HepG2 (cell line): ENCODE results near the gene MDH1B. TPM values are rescaled to one million over a fixed set of nuclear protein-coding genes. Genes with fewer than 3 reads are reported as not detected.
A peak's percentile ranks its signal among the peaks of the same experiment; 100 is the strongest.

ENCODE experiments used
- BATF2 ChIP-seq: sonication (generic); formaldehyde crosslinking; IDR thresholded peaks from 2 replicates; pipeline ENCODE4 v1.8.0; 2022; ENCODE audit warnings: mild to moderate bottlenecking, missing genetic modification reagents, moderate library complexity
- HINFP ChIP-seq: sonication (generic); formaldehyde crosslinking; IDR thresholded peaks from 2 replicates; pipeline ENCODE4 v1.4.0; 2020; ENCODE audit warnings: low read depth, mild to moderate bottlenecking, missing genetic modification reagents
- IKZF4 ChIP-seq: sonication (generic); formaldehyde crosslinking; IDR thresholded peaks from 2 replicates; pipeline ENCODE4 v1.5.1; 2020; ENCODE audit warnings: borderline replicate concordance, mild to moderate bottlenecking, low read depth, missing genetic modification reagents; ENCODE audit errors: not compliant biosample characterization
- KLF9 ChIP-seq: IDR thresholded peaks from 2 replicates; pipeline ENCODE4 v1.6.1; 2016; ENCODE audit warnings: low read depth
- NR2F1 ChIP-seq, 2 experiments: fragments of 450-650 bp in 1 of 2; formaldehyde crosslinking in 1 of 2; IDR thresholded peaks; 2 replicates each; pipeline versions ENCODE4 v1.5.0 to v1.6.1; 2016 to 2020; ENCODE audit warnings: mild to moderate bottlenecking in 1 of 2, missing compliant biosample characterization in 1 of 2, missing genetic modification reagents in 1 of 2, moderate library complexity in 1 of 2
- PCBP2 ChIP-seq: fragments of 200-400 bp; formaldehyde crosslinking; optimal IDR thresholded peaks from 2 replicates; pipeline ENCODE3; 2018; ENCODE audit warnings: low read length, low read depth; ENCODE audit not compliant: poor library complexity, severe bottlenecking
- RARG ChIP-seq: sonication (generic); formaldehyde crosslinking; IDR thresholded peaks from 2 replicates; pipeline ENCODE4 v1.4.0; 2020; ENCODE audit warnings: low read depth, mild to moderate bottlenecking, missing genetic modification reagents
- RBAK ChIP-seq: sonication (generic); formaldehyde crosslinking; IDR thresholded peaks from 2 replicates; pipeline ENCODE4 v1.5.1; 2020; ENCODE audit warnings: mild to moderate bottlenecking, missing genetic modification reagents
- ZFP62 ChIP-seq: sonication (generic); formaldehyde crosslinking; IDR thresholded peaks from 2 replicates; pipeline ENCODE4 v1.4.0; 2020; ENCODE audit warnings: missing genetic modification reagents
- ZNF670 ChIP-seq: sonication (generic); formaldehyde crosslinking; IDR thresholded peaks from 2 replicates; pipeline ENCODE4 v1.8.0; 2022; ENCODE audit warnings: mild to moderate bottlenecking, missing genetic modification reagents, borderline replicate concordance
- ZNF816 ChIP-seq: sonication (generic); formaldehyde crosslinking; IDR thresholded peaks from 2 replicates; pipeline ENCODE4 v1.8.0; 2022; ENCODE audit warnings: missing genetic modification reagents, mild to moderate bottlenecking, borderline replicate concordance
- polyA plus RNA-seq, 8 experiments: library from polyadenylated mRNA; depleted of rRNA in 3 of 8; stranded (reverse) in 7 of 8; unstranded in 1 of 8; fragments of >200 nt; fragmentation: Illumina TruSeq in 4 of 8; extraction: Trizol in 4 of 8; gene quantifications; 2 replicates each; pipeline versions ENCODE4 v1.2.1 to v1.2.3, GENCODE V29; 2011 to 2016; ENCODE audit warnings: low read depth in 4 of 8, missing spikeins in 1 of 8, mixed read lengths in 1 of 8; ENCODE audit not compliant: insufficient read depth in 1 of 8
- total RNA-seq, 5 experiments: library from RNA; depleted of rRNA; stranded (reverse); fragments of >200 nt; fragmentation: Illumina TruSeq; extraction: Trizol; gene quantifications; 2 replicates each; pipeline ENCODE4 v1.2.3, GENCODE V29; 2016; ENCODE audit warnings: low read depth in 1 of 5
- TF ChIP-seq, protein P1 (sequence below): sonication (generic); formaldehyde crosslinking; IDR thresholded peaks from 2 replicates; pipeline ENCODE4 v1.5.0; 2020; ENCODE audit warnings: missing genetic modification reagents, mild to moderate bottlenecking, borderline replicate concordance
- TF ChIP-seq, protein P2 (sequence below): sonication (generic); formaldehyde crosslinking; IDR thresholded peaks from 2 replicates; pipeline ENCODE4 v1.5.0; 2020; ENCODE audit warnings: missing genetic modification reagents, mild to moderate bottlenecking, borderline replicate concordance
- TF ChIP-seq, protein P3 (sequence below): sonication (generic); formaldehyde crosslinking; conservative IDR thresholded peaks from 2 replicates; pipeline ENCODE4 v1.4.0; 2020; ENCODE audit warnings: mild to moderate bottlenecking, missing genetic modification reagents, moderate library complexity
- TF ChIP-seq, protein P4 (sequence below): sonication (generic); formaldehyde crosslinking; IDR thresholded peaks from 2 replicates; pipeline ENCODE4 v1.4.0; 2020; ENCODE audit warnings: missing genetic modification reagents

The MDH1B gene
- total and polyA plus RNA-seq, 2 of the 13 experiments (the other 11 are each of a cell fraction or from before 2014, with no cell fraction given) = 0.17 to 0.86 TPM

- TF ChIP-seq NR2F1 (CRISPR knock-in tag; IDR thresholded peaks at IDR 0.05) (peak in 1 of 2 experiments; percentile 29), ZNF670 (CRISPR knock-in tag) (peak; percentile 84; the same call in 1 of the 2 replicates), ZFP62 (no peak), ZNF816 (no peak), IKZF4 (CRISPR knock-in tag) (peak; percentile 52), RBAK (CRISPR knock-in tag) (no peak), KLF9 (CRISPR knock-in tag) (no peak; the same call in 1 of the 2 replicates), PCBP2 (no peak), BATF2 (CRISPR knock-in tag) (no peak), RARG (CRISPR knock-in tag) (no peak; the same call in 1 of the 2 replicates), HINFP (CRISPR knock-in tag) (peak; percentile 38; the same call in 1 of the 2 replicates)
- TF ChIP-seq, protein P1, sequence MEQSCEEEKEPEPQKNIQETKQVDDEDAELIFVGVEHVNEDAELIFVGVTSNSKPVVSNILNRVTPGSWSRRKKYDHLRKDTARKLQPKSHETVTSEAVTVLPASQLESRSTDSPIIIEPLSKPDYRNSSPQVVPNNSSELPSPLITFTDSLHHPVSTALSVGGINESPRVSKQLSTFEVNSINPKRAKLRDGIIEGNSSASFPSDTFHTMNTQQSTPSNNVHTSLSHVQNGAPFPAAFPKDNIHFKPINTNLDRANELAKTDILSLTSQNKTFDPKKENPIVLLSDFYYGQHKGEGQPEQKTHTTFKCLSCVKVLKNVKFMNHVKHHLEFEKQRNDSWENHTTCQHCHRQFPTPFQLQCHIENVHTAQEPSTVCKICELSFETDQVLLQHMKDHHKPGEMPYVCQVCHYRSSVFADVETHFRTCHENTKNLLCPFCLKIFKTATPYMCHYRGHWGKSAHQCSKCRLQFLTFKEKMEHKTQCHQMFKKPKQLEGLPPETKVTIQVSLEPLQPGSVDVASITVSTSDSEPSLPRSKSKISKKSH (CRISPR knock-in tag) = no peak
- TF ChIP-seq, protein P2, sequence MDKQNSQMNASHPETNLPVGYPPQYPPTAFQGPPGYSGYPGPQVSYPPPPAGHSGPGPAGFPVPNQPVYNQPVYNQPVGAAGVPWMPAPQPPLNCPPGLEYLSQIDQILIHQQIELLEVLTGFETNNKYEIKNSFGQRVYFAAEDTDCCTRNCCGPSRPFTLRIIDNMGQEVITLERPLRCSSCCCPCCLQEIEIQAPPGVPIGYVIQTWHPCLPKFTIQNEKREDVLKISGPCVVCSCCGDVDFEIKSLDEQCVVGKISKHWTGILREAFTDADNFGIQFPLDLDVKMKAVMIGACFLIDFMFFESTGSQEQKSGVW (CRISPR knock-in tag) = no peak
- TF ChIP-seq, protein P3, sequence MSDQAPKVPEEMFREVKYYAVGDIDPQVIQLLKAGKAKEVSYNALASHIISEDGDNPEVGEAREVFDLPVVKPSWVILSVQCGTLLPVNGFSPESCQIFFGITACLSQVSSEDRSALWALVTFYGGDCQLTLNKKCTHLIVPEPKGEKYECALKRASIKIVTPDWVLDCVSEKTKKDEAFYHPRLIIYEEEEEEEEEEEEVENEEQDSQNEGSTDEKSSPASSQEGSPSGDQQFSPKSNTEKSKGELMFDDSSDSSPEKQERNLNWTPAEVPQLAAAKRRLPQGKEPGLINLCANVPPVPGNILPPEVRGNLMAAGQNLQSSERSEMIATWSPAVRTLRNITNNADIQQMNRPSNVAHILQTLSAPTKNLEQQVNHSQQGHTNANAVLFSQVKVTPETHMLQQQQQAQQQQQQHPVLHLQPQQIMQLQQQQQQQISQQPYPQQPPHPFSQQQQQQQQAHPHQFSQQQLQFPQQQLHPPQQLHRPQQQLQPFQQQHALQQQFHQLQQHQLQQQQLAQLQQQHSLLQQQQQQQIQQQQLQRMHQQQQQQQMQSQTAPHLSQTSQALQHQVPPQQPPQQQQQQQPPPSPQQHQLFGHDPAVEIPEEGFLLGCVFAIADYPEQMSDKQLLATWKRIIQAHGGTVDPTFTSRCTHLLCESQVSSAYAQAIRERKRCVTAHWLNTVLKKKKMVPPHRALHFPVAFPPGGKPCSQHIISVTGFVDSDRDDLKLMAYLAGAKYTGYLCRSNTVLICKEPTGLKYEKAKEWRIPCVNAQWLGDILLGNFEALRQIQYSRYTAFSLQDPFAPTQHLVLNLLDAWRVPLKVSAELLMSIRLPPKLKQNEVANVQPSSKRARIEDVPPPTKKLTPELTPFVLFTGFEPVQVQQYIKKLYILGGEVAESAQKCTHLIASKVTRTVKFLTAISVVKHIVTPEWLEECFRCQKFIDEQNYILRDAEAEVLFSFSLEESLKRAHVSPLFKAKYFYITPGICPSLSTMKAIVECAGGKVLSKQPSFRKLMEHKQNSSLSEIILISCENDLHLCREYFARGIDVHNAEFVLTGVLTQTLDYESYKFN (CRISPR knock-in tag) = peak; percentile 58
- TF ChIP-seq, protein P4, sequence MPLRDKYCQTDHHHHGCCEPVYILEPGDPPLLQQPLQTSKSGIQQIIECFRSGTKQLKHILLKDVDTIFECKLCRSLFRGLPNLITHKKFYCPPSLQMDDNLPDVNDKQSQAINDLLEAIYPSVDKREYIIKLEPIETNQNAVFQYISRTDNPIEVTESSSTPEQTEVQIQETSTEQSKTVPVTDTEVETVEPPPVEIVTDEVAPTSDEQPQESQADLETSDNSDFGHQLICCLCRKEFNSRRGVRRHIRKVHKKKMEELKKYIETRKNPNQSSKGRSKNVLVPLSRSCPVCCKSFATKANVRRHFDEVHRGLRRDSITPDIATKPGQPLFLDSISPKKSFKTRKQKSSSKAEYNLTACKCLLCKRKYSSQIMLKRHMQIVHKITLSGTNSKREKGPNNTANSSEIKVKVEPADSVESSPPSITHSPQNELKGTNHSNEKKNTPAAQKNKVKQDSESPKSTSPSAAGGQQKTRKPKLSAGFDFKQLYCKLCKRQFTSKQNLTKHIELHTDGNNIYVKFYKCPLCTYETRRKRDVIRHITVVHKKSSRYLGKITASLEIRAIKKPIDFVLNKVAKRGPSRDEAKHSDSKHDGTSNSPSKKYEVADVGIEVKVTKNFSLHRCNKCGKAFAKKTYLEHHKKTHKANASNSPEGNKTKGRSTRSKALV (CRISPR knock-in tag) = 0 out of 2 replicates have a peak, but pooled peaks have one; percentile 77
Measured at GRCh38 chr2:206765242-206766056, at the start of gene MDH1B, which contains the start of gene FASTKD2 (continued).
